ENCODE data around the gene NRG3.
"Not testable (repeated sequence)": the region's sequence is repeated elsewhere in the genome, so short reads cannot be mapped to it uniquely, and the experiment has no call there.

NRG3 gene

GRCh38 chr10:82986216-82986615, 1111.2 kb downstream of the NRG3 start (continued):
- TF ChIP-seq, protein P1, sequence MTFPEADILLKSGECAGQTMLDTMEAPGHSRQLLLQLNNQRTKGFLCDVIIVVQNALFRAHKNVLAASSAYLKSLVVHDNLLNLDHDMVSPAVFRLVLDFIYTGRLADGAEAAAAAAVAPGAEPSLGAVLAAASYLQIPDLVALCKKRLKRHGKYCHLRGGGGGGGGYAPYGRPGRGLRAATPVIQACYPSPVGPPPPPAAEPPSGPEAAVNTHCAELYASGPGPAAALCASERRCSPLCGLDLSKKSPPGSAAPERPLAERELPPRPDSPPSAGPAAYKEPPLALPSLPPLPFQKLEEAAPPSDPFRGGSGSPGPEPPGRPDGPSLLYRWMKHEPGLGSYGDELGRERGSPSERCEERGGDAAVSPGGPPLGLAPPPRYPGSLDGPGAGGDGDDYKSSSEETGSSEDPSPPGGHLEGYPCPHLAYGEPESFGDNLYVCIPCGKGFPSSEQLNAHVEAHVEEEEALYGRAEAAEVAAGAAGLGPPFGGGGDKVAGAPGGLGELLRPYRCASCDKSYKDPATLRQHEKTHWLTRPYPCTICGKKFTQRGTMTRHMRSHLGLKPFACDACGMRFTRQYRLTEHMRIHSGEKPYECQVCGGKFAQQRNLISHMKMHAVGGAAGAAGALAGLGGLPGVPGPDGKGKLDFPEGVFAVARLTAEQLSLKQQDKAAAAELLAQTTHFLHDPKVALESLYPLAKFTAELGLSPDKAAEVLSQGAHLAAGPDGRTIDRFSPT (tag by site-specific recombination; IDR thresholded peaks at IDR 0.05) = no peak
- TF ChIP-seq ZNF580 (tag by site-specific recombination; IDR thresholded peaks at IDR 0.05) = no peak
- TF ChIP-seq ZNF26 (tag by site-specific recombination; IDR thresholded peaks at IDR 0.05) = no peak
- TF ChIP-seq ZFP3 (tag by site-specific recombination; IDR thresholded peaks at IDR 0.05; ENCODE audit: low read depth) = no peak
- no peak for TF ChIP-seq ZNF76 (tag by site-specific recombination; IDR thresholded peaks at IDR 0.05; ENCODE audit: borderline replicate concordance, low read depth)
- TF ChIP-seq ZNF10 (tag by site-specific recombination; IDR thresholded peaks at IDR 0.05) = no peak
- TF ChIP-seq MZF1 (tag by site-specific recombination; IDR thresholded peaks at IDR 0.05; ENCODE audit: borderline replicate concordance) = no peak
- TF ChIP-seq ZNF211 (tag by site-specific recombination; IDR thresholded peaks at IDR 0.05; ENCODE audit: low read depth) = no peak
- no peak for TF ChIP-seq ZNF571 (tag by site-specific recombination; IDR thresholded peaks at IDR 0.05)

DNA sequence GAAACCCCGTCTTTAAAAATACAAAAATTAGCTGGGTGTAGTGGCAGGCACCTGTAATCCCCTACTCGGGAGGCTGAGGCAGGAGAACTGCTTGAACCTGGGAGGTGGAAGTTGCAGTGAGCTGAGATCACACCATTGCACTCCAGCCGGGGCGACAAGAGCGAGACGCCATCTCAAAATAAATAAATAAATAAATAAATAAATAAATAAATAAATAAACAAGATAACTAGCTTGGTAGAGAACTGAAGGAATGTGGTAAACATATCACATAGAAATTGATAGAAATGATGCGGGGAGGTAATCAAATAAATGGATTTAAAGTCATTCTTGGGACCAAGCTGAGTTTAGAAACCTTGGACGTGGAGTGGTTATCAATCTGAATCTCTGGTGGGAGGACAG, 1131.5 kb downstream of the NRG3 start:
- CTCF ChIA-PET; H3K9me3 ChIP-seq (ENCODE audit: control insufficient read depth, insufficient read depth, low read depth, low read length); H3K4me1 ChIP-seq (ENCODE audit: control insufficient read depth, insufficient read depth, low read length); H3K27ac ChIP-seq (ENCODE audit: extremely low read depth, low read depth, low read length); H3K4me3 ChIP-seq (ENCODE audit: low read depth, low read length); H3K36me3 ChIP-seq (ENCODE audit: control insufficient read depth in 2 of 2, insufficient read depth in 1 of 2, low read length in 2 of 2); POLR2A ChIA-PET: not testable (repeated sequence)
- 0 out of 2 replicates have a peak, but pooled peaks have one; percentile 18 for TF ChIP-seq ZNF202 (tag by site-specific recombination; IDR thresholded peaks at IDR 0.05; ENCODE audit: borderline replicate concordance)
- peak; percentile 42; the same call in 1 of the 2 replicates for TF ChIP-seq ZNF560 (tag by site-specific recombination; IDR thresholded peaks at IDR 0.05; ENCODE audit: borderline replicate concordance)
- TF ChIP-seq ZBTB8A (tag by site-specific recombination; IDR thresholded peaks at IDR 0.05) = peak; percentile 56; the same call in 1 of the 2 replicates
- TF ChIP-seq, protein P2, sequence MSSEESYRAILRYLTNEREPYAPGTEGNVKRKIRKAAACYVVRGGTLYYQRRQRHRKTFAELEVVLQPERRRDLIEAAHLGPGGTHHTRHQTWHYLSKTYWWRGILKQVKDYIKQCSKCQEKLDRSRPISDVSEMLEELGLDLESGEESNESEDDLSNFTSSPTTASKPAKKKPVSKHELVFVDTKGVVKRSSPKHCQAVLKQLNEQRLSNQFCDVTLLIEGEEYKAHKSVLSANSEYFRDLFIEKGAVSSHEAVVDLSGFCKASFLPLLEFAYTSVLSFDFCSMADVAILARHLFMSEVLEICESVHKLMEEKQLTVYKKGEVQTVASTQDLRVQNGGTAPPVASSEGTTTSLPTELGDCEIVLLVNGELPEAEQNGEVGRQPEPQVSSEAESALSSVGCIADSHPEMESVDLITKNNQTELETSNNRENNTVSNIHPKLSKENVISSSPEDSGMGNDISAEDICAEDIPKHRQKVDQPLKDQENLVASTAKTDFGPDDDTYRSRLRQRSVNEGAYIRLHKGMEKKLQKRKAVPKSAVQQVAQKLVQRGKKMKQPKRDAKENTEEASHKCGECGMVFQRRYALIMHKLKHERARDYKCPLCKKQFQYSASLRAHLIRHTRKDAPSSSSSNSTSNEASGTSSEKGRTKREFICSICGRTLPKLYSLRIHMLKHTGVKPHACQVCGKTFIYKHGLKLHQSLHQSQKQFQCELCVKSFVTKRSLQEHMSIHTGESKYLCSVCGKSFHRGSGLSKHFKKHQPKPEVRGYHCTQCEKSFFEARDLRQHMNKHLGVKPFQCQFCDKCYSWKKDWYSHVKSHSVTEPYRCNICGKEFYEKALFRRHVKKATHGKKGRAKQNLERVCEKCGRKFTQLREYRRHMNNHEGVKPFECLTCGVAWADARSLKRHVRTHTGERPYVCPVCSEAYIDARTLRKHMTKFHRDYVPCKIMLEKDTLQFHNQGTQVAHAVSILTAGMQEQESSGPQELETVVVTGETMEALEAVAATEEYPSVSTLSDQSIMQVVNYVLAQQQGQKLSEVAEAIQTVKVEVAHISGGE (tag by site-specific recombination; conservative IDR thresholded peaks at IDR 0.05; ENCODE audit: low read depth) = peak; percentile 66
- 0 out of 2 replicates have a peak, but pooled peaks have one; percentile 59 for TF ChIP-seq ZBTB1 (tag by site-specific recombination; IDR thresholded peaks at IDR 0.05)
- TF ChIP-seq ZNF426 (tag by site-specific recombination; IDR thresholded peaks at IDR 0.05) = peak; percentile 58
- TF ChIP-seq ZNF510 (tag by site-specific recombination; IDR thresholded peaks at IDR 0.05; ENCODE audit: insufficient replicate concordance) = peak; percentile 27
- 0 out of 2 replicates have a peak, but pooled peaks have one; percentile 26 for TF ChIP-seq ZXDB (tag by site-specific recombination; IDR thresholded peaks at IDR 0.05)
- peak; percentile 80; the same call in 1 of the 2 replicates for TF ChIP-seq ZNF394 (tag by site-specific recombination; IDR thresholded peaks at IDR 0.05; ENCODE audit: borderline replicate concordance)
- TF ChIP-seq ZNF558 (tag by site-specific recombination; IDR thresholded peaks at IDR 0.05) = 0 out of 2 replicates have a peak, but pooled peaks have one; percentile 31
- TF ChIP-seq ZNF341 (tag by site-specific recombination; IDR thresholded peaks at IDR 0.05; ENCODE audit: low read depth) = 0 out of 2 replicates have a peak, but pooled peaks have one; percentile 11
- TF ChIP-seq ZNF266 (tag by site-specific recombination; IDR thresholded peaks at IDR 0.05; ENCODE audit: low read depth) = peak; percentile 55; the same call in 1 of the 2 replicates
- peak; percentile 53; the same call in 1 of the 2 replicates for TF ChIP-seq ZNF140 (tag by site-specific recombination; IDR thresholded peaks at IDR 0.05)
- 0 out of 2 replicates have a peak, but pooled peaks have one; percentile 12 for TF ChIP-seq ZNF433 (tag by site-specific recombination; IDR thresholded peaks at IDR 0.05; ENCODE audit: low read depth)
- peak; percentile 54; the same call in 1 of the 2 replicates for TF ChIP-seq REST (tag by site-specific recombination; IDR thresholded peaks at IDR 0.05)
- peak; percentile 36 for TF ChIP-seq ZNF654 (tag by site-specific recombination; IDR thresholded peaks at IDR 0.05; ENCODE audit: low read depth)

Data from HEK293 (cell line).